OCI-LY7 (cell line): ENCODE results near the gene PTPRJ.

Source experiments
- EZH2phosphoT487 ChIP-seq: fragments of 200-600 bp; sonication (generic); IDR thresholded peaks from 2 replicates; pipeline ENCODE4 v1.6.1; 2018; ENCODE audit warnings: low read depth, borderline replicate concordance, mild to moderate bottlenecking, mixed run types, antibody characterized with exemption, low read length, moderate library complexity, mixed read lengths
- TF ChIP-seq, protein P1 (sequence below): fragments of 200-600 bp; sonication (generic); conservative IDR thresholded peaks from 2 replicates; pipeline ENCODE4 v1.5.1; 2014; ENCODE audit warnings: mild to moderate bottlenecking, antibody characterized with exemption, low read length, moderate library complexity, mixed read lengths

DNA sequence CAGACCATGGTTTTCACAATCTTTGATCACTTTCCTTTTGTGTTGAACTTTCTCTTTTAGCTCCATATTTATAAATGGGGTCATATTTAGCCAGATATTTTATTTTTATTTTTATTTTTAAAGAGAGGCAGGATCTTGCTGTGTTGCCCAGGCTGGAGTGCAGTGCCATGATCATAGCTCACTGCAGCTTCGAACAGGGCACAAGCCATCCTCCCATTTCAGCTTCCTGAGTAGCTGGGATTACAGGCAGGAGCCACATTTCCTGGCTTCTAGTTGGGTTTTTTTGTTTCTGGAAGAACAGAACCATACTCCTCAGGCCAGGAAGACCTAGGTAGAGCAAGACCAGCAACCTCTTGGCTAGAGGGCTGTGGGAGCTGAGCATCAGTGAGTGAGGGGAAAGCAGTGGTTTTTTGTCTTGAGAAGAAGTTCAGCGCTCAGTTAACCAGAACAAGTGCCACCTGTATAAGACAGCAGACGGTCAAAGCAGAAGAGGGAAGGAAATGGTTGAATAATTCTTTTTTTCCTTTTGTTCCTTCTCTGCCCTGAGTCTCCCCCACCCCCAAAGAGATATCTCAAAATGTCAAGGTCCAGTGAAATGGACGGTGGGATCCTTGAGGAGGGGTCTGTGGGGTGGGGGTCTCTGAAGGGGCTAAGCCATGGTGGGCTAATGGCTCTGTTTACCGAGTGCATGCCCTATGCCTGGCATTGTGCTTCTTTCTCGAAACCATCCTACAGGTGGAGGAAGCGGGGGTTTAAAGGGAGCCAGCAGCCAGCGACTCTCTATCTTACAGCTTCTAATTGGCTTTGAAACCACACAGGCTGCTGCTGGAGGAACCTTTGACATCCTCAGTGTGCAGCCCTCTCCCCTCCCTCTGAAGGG, 63.0 kb downstream of the PTPRJ start:
- TF ChIP-seq, protein P1, sequence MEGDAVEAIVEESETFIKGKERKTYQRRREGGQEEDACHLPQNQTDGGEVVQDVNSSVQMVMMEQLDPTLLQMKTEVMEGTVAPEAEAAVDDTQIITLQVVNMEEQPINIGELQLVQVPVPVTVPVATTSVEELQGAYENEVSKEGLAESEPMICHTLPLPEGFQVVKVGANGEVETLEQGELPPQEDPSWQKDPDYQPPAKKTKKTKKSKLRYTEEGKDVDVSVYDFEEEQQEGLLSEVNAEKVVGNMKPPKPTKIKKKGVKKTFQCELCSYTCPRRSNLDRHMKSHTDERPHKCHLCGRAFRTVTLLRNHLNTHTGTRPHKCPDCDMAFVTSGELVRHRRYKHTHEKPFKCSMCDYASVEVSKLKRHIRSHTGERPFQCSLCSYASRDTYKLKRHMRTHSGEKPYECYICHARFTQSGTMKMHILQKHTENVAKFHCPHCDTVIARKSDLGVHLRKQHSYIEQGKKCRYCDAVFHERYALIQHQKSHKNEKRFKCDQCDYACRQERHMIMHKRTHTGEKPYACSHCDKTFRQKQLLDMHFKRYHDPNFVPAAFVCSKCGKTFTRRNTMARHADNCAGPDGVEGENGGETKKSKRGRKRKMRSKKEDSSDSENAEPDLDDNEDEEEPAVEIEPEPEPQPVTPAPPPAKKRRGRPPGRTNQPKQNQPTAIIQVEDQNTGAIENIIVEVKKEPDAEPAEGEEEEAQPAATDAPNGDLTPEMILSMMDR: no peak
- no peak for TF ChIP-seq EZH2phosphoT487
